Measurements from ENCODE around the gene ENG. TPM values are rescaled to one million over a fixed set of nuclear protein-coding genes. Genes with fewer than 3 reads are reported as not detected.
A peak's percentile ranks its signal among the peaks of the same experiment; 100 is the strongest.

Gene ENG
- total RNA-seq, 1 donor, result 60.8 TPM

DNA sequence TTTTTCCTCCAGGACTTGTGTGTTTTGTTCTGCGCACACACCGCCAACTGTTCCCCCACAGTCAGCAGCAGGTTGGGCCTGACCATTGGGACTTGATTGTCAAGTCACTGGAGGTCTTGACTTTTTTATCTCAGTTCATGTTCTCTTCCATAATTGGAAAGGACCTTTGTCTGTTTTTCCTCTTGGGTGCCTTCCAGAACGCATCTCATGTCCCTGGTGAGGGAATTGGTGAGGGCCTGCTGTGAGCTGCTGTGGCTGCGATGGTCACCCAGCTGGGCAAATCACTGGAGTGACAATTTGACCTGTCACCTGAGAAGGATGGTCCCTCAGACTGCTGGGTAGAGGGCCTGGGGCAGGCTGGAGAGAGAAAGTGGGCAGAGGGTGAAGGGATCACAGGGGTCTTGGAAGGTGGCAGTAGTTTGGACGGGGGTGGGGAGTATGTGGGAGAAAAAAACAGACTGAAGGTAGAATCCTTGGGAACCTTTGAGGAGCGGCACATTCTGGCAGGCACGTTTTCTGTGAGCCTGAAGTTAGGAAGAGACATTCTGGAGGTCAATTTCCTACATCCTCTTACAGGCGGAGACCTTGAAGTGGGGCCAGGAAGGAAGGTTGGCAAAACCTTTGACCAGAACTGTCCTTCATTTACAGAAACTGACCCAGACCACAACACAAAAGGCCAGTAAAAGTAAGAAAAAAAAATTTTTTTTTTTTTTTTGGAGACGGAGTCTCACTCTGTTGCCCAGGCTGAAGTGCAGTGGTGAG, 64.2 kb downstream of the ENG start:
- peak; percentile 78 for DNase-seq (ENCODE audit: insufficient read length, low spot score, missing footprints)
- Histone ChIP-seq H3K27me3 (ENCODE audit: insufficient read depth, low read length) (no peaks in the 10 kb centered on the region), H3K36me3 (ENCODE audit: insufficient read depth, low read length) (peaks cover 56% of the 10 kb centered on the region), H3K9me3 (ENCODE audit: low read depth, low read length) (no peaks in the 10 kb centered on the region), H3K27ac (ENCODE audit: low read depth, low read length) (no peak overlapping the region), H3K4me1 (ENCODE audit: insufficient read depth, low read length) (peaks cover 9% of the 10 kb centered on the region), H3K4me3 (ENCODE audit: insufficient read depth, low read length) (no peak overlapping the region), H2AFZ (ENCODE audit: low read length) (no peak overlapping the region), H4K20me1 (ENCODE audit: insufficient read depth, low read length) (peaks cover 59% of the 10 kb centered on the region), H3K4me2 (ENCODE audit: insufficient read depth, low read length) (no peak overlapping the region), H3K79me2 (ENCODE audit: insufficient read depth, low read length) (peaks cover 52% of the 10 kb centered on the region)
- no peak for TF ChIP-seq CTCF (IDR thresholded peaks at IDR 0.05; ENCODE audit: extremely low read depth, low read depth, low read length)

GRCh38 chr9:127789179-127789578, 65.3 kb downstream of the ENG start:
- H3K27me3 ChIP-seq (ENCODE audit: insufficient read depth, low read length), result no peaks in the 10 kb centered on the region
- H3K4me2 ChIP-seq (ENCODE audit: insufficient read depth, low read length), result no peak overlapping the region
- no peak overlapping the region for H3K4me3 ChIP-seq (ENCODE audit: insufficient read depth, low read length)
- TF ChIP-seq CTCF (IDR thresholded peaks at IDR 0.05; ENCODE audit: extremely low read depth, low read depth, low read length), result no peak
- peaks cover 9% of the 10 kb centered on the region for H3K4me1 ChIP-seq (ENCODE audit: insufficient read depth, low read length)
- no peak overlapping the region for H2AFZ ChIP-seq (ENCODE audit: low read length)
- H3K79me2 ChIP-seq (ENCODE audit: insufficient read depth, low read length), result peaks cover 52% of the 10 kb centered on the region
- peaks cover 56% of the 10 kb centered on the region for H3K36me3 ChIP-seq (ENCODE audit: insufficient read depth, low read length)
- no peak for DNase-seq (ENCODE audit: insufficient read length, low spot score, missing footprints)
- peaks cover 59% of the 10 kb centered on the region for H4K20me1 ChIP-seq (ENCODE audit: insufficient read depth, low read length)
- H3K27ac ChIP-seq (ENCODE audit: low read depth, low read length), result no peak overlapping the region
- H3K9me3 ChIP-seq (ENCODE audit: low read depth, low read length), result no peaks in the 10 kb centered on the region

- Histone ChIP-seq H2AFZ (ENCODE audit: low read length) (no peak overlapping the region), H3K36me3 (ENCODE audit: insufficient read depth, low read length) (peaks cover 56% of the 10 kb centered on the region), H3K4me2 (ENCODE audit: insufficient read depth, low read length) (no peak overlapping the region), H3K27me3 (ENCODE audit: insufficient read depth, low read length) (no peaks in the 10 kb centered on the region), H3K79me2 (ENCODE audit: insufficient read depth, low read length) (peaks cover 52% of the 10 kb centered on the region), H4K20me1 (ENCODE audit: insufficient read depth, low read length) (peaks cover 58% of the 10 kb centered on the region), H3K9me3 (ENCODE audit: low read depth, low read length) (no peaks in the 10 kb centered on the region), H3K4me1 (ENCODE audit: insufficient read depth, low read length) (peaks cover 9% of the 10 kb centered on the region), H3K27ac (ENCODE audit: low read depth, low read length) (no peak overlapping the region), H3K4me3 (ENCODE audit: insufficient read depth, low read length) (no peak overlapping the region)
- DNase-seq (ENCODE audit: insufficient read length, low spot score, missing footprints), result peak; percentile 60
- TF ChIP-seq CTCF (IDR thresholded peaks at IDR 0.05; ENCODE audit: extremely low read depth, low read depth, low read length), result no peak
Measured at GRCh38 chr9:127788337-127789011, 66.0 kb downstream of the ENG start.

- H3K27ac ChIP-seq (ENCODE audit: low read depth, low read length), result peak overlapping the region; percentile 66
- H3K36me3 ChIP-seq (ENCODE audit: insufficient read depth, low read length), result peaks cover 46% of the 10 kb centered on the region
- no peaks in the 10 kb centered on the region for H3K27me3 ChIP-seq (ENCODE audit: insufficient read depth, low read length)
- DNase-seq (ENCODE audit: insufficient read length, low spot score, missing footprints), result peak; percentile 96
- H3K9me3 ChIP-seq (ENCODE audit: low read depth, low read length), result no peaks in the 10 kb centered on the region
- H4K20me1 ChIP-seq (ENCODE audit: insufficient read depth, low read length), result peaks cover 50% of the 10 kb centered on the region
- TF ChIP-seq CTCF (IDR thresholded peaks at IDR 0.05; ENCODE audit: extremely low read depth, low read depth, low read length), result peak; percentile 54
- peaks cover 52% of the 10 kb centered on the region for H3K79me2 ChIP-seq (ENCODE audit: insufficient read depth, low read length)
- H3K4me3 ChIP-seq (ENCODE audit: insufficient read depth, low read length), result peak overlapping the region; percentile 98
- H3K4me2 ChIP-seq (ENCODE audit: insufficient read depth, low read length), result peak overlapping the region; percentile 91
- no peak overlapping the region for H2AFZ ChIP-seq (ENCODE audit: low read length)
- H3K4me1 ChIP-seq (ENCODE audit: insufficient read depth, low read length), result peaks cover 9% of the 10 kb centered on the region
Measured at GRCh38 chr9:127786773-127787104, 67.7 kb downstream of the ENG start.
